ENCODE data around the gene FIZ1. TPM values are rescaled to one million over a fixed set of nuclear protein-coding genes. Genes with fewer than 3 reads are reported as not detected.

FIZ1 gene
- total and polyA plus RNA-seq, 11 donors: 10.0 to 16.7 (median 12.9) TPM

DNA sequence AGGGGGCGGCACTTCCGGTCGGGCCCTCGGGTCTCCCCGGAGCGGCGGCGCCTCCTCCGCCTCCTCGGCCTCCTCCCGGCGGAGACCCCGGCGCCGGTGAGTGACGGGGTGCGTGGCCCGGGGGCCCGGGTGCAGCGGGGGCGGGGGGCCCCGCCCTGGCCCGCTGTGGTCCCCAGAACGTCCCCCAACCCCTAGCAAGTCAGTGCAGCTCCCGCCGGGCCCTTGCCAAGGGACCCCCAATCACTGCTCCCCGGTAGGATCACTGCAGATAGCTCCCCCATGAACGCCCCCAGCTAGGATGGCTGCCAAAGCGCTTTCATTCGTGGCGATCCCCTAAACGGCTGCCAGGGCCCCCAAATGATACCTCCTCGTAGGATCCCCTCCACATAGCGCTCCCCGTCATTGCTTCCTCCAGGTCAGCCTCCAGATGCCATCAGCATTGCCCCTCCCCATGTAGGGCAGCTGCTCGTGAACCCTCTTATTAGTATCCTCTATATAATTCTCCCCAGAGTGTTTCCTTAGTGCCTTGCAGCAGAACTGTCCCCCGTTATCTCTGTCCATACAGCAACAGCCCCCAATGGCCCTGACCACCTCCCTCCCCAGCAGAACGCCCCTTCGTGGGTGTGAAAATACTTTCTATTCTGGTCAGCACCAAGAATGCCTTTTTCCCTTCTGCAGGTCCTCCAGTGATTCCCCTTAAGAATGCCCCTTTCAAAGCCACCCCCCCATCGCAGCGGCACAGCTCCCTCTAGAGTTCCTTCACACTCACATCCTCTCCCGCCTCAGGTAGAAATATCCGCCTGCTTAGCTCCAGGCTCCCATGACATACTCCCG is 6.5 kb upstream of the FIZ1 start, which contains the start of gene ZNF865:
TSS of gene ZNF865 (plus strand) at position 11 of the 834 bp plus-strand sequence. CDS start 7,972 bp downstream, outside the sequence.
- DNase-seq (peak; percentile 72 to 77 (median 75)), ATAC-seq (peak; percentile 8 to 46 (median 38))
- Histone ChIP-seq H3K36me3 (peaks cover 0 to 26% (median 13%) of the 10 kb centered on the region in 9 donors), H3K4me1 (peaks cover 4 to 49% (median 32%) of the 10 kb centered on the region in 12 donors), H3K4me3 (peak within 1 kb of the TSS; percentile 72 to 96 (median 83)), H3K27ac (peak within 1 kb of the TSS; percentile 90 to 98 (median 96)), H3K9me3 (no peaks in the 10 kb centered on the region), H3K27me3 (no peaks in the 10 kb centered on the region)
- peak; percentile 43 to 77 (median 64) for TF ChIP-seq CTCF (IDR thresholded peaks at IDR 0.05)
- no peak for TF ChIP-seq POLR2A (IDR thresholded peaks at IDR 0.05)
- WGBS, 4 donors: 0 to 1% (median 0%) methylated on average over 22 to 44 of the region's 44 CpGs
- intact Hi-C loops (cut with DNase I): loop anchor here in 7 of 10 donors (1.0 to 10.0 kb wide), 7 partner anchors 17 to 461 kb away; partner anchors contain the start of genes BRSK1 (in 1 of the 7), HSPBP1 (in 1 of the 7) and TNNT1 (in 1 of the 7)

DNA sequence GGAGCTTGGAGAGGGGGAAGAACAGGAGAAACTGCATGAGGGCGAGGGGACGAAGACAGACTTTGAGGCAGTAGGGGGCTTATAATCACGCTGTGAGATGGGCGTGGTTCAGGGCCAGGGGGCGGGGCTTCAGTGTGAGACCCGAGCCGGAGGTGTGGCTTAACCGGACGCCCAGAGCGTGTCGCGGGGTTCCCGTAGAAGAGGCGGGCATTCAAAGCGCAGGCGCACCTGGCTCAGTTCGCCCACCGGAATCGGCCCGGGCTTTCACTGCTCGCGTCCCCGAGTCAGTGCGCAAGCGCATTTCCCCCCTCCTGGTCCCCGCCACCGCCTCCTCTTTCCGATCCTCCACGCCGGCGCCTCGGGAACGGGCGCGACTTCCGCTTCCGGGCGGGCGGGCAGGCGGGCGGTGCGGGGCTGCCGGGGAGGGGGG is 5.9 kb upstream of the FIZ1 start:
- Histone ChIP-seq H3K36me3 (peaks cover 0 to 24% (median 10%) of the 10 kb centered on the region in 9 donors), H3K9me3 (no peaks in the 10 kb centered on the region), H3K4me1 (peaks cover 4 to 46% (median 31%) of the 10 kb centered on the region in 12 donors), H3K27me3 (no peaks in the 10 kb centered on the region), H3K4me3 (peak overlapping the region; percentile 72 to 96 (median 83)), H3K27ac (peak overlapping the region; percentile 90 to 98 (median 96))
- 0% methylated on average over 25 to 43 of the region's 43 CpGs for WGBS, 4 donors
- intact Hi-C loops (cut with DNase I): loop anchor here in 6 of 10 donors (2.0 to 10.0 kb wide), 5 partner anchors 28 to 460 kb away; partner anchors contain the start of genes BRSK1 (in 1 of the 6), HSPBP1 (in 1 of the 6) and TNNT1 (in 1 of the 6)
- peak; percentile 84 to 92 (median 86) for ATAC-seq
- no peak for TF ChIP-seq CTCF (IDR thresholded peaks at IDR 0.05)
- TF ChIP-seq POLR2A (IDR thresholded peaks at IDR 0.05): peak in 1 of 2 donors; percentile 53
- peak; percentile 98 to 99 (median 99) for DNase-seq

DNA sequence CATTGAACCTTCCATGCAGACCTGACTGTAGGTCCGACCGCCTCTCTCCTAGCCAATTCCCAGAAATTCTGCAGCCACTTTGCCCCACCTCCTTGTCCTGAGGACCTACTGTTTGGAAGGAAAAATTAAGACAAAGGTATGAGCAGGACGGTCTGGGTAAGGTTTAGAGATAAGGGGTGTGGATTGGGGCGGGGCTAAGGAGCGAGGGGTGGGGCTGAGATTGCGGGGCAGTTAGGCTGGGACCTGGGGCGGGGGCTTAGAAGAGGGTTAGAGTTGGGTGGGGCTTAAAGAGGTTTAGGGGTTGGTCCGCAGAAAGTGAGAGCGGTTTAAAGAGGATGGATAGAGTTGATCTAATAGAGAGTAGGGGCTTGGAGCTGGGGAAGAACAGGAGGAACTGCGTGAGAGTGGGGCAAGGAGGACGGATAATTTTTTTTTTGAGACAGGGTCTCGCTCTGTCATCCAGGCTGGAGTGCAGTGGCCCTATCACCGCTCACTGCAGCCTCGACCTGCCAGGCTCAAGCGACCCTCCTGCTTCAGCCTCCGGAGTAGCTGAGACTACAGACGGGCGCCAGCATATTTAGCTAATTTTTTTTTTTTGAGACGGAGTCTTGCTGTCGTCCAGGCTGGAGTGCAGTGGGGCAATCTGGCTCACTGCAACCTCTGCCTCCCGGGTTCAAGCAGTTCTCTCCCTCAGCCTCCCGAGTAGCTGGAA is 4.4 kb upstream of the FIZ1 start:
- no peak for TF ChIP-seq CTCF (IDR thresholded peaks at IDR 0.05)
- TF ChIP-seq POLR2A (IDR thresholded peaks at IDR 0.05): no peak
- ATAC-seq (no peak), DNase-seq (no peak)
- H3K4me1 ChIP-seq: peaks cover 4 to 43% (median 31%) of the 10 kb centered on the region in 12 donors
- no peaks in the 10 kb centered on the region for H3K27me3 ChIP-seq
- intact Hi-C loops (cut with DNase I): loop anchor here in 3 of 10 donors (2.0 to 10.0 kb wide), 4 partner anchors 29 to 459 kb away; partner anchors contain the start of genes BRSK1 (in 1 of the 3), HSPBP1 (in 1 of the 3) and TNNT1 (in 1 of the 3)
- peak overlapping the region in 8 of 12 donors; percentile 90 to 98 (median 97) for H3K27ac ChIP-seq
- peaks cover 0 to 13% (median 0%) of the 10 kb centered on the region in 9 donors for H3K36me3 ChIP-seq
- peak overlapping the region in 4 of 12 donors; percentile 75 to 95 (median 78) for H3K4me3 ChIP-seq
- no peaks in the 10 kb centered on the region for H3K9me3 ChIP-seq
- WGBS, 4 donors: 74 to 82% (median 78%) methylated on average over 22 of the region's 22 CpGs

Measured in heart left ventricle (tissue), 16 donors.